GM12878 (cell line): ENCODE data around the gene PIGBOS1. TPM values are rescaled to one million over a fixed set of nuclear protein-coding genes. Genes with fewer than 3 reads are reported as not detected.

Experiments used
- ATF7 ChIP-seq: fragments of 450-650 bp; IDR thresholded peaks from 2 replicates; pipeline ENCODE4 v1.6.1; 2016; ENCODE audit warnings: low read depth, mild to moderate bottlenecking
- IKZF1 ChIP-seq: fragments of 450-650 bp; conservative IDR thresholded peaks from 2 replicates; pipeline ENCODE4 v1.6.1; 2017; ENCODE audit warnings: antibody characterized with exemption, mild to moderate bottlenecking
- LARP7 ChIP-seq: fragments of 450-650 bp; IDR thresholded peaks from 2 replicates; pipeline ENCODE4 v1.6.1; 2017; ENCODE audit warnings: mild to moderate bottlenecking
- SIX5 ChIP-seq: IDR thresholded peaks from 2 replicates; pipeline ENCODE4 v1.6.1; 2011; ENCODE audit warnings: mild to moderate bottlenecking, low read depth, low read length, moderate library complexity; ENCODE audit not compliant: severe bottlenecking
- SMAD5 ChIP-seq: IDR thresholded peaks from 2 replicates; pipeline ENCODE4 v1.6.1; 2016; ENCODE audit warnings: antibody characterized with exemption, low read depth
- SREBF2 ChIP-seq: IDR thresholded peaks from 2 replicates; pipeline ENCODE4 v1.6.1; 2012; ENCODE audit warnings: mild to moderate bottlenecking, low read length
- STAT3 ChIP-seq: IDR thresholded peaks from 2 replicates; pipeline ENCODE4 v1.6.1; 2011; ENCODE audit warnings: low read depth, low read length, improper control_type of control experiment
- SUZ12 ChIP-seq: fragments of 200-600 bp; sonication (generic); IDR thresholded peaks from one replicate; pipeline ENCODE4 v1.6.1; 2018; ENCODE audit warnings: antibody characterized with exemption, mild to moderate bottlenecking; ENCODE audit not compliant: unreplicated experiment
- TCF3 ChIP-seq: IDR thresholded peaks from 2 replicates; pipeline ENCODE4 v1.6.1; 2012; ENCODE audit warnings: low read depth, mild to moderate bottlenecking, low read length, borderline replicate concordance; ENCODE audit not compliant: insufficient read depth
- TCF7 ChIP-seq: IDR thresholded peaks from 2 replicates; pipeline ENCODE4 v1.6.1; 2014; ENCODE audit warnings: antibody characterized with exemption, borderline replicate concordance
- ZBED1 ChIP-seq: IDR thresholded peaks from 2 replicates; pipeline ENCODE4 v1.6.1; 2016; ENCODE audit warnings: borderline replicate concordance
- ZNF384 ChIP-seq: IDR thresholded peaks from 2 replicates; pipeline ENCODE4 v1.6.1; 2012; ENCODE audit warnings: low read depth, mild to moderate bottlenecking, low read length, improper control_type of control experiment, borderline replicate concordance
- ZZZ3 ChIP-seq: IDR thresholded peaks from 2 replicates; pipeline ENCODE4 v1.6.1; 2011; ENCODE audit warnings: low read depth; ENCODE audit not compliant: control insufficient read depth, insufficient read length
- polyA plus RNA-seq, 11 experiments: library from polyadenylated mRNA; depleted of rRNA in 4 of 11; unstranded in 6 of 11; stranded (reverse) in 5 of 11; fragments of >200 nt; fragmentation: Nextera tagmentation in 4 of 11; fragmentation: Illumina TruSeq in 1 of 11; extraction: Ambion mirVana in 4 of 11; extraction: Trizol in 1 of 11; gene quantifications; 1 replicate in 1 of 11; 2 replicates in 10 of 11; pipeline versions ENCODE4 v1.2.1 to v1.2.3, GENCODE V29; 2011 to 2016; ENCODE audit warnings: inconsistent platforms in 2 of 11, missing spikeins in 2 of 11, low read depth in 1 of 11
- total RNA-seq, 4 experiments: library from RNA; depleted of rRNA in 3 of 4; stranded (reverse); fragments of >200 nt in 3 of 4; fragmentation: Illumina TruSeq in 1 of 4; extraction: Trizol in 1 of 4; gene quantifications; 2 replicates each; pipeline versions ENCODE4 v1.2.1 to v1.2.3, GENCODE V29; 2013 to 2021
- TF ChIP-seq, protein P1 (sequence below): IDR thresholded peaks from 2 replicates; pipeline ENCODE4 v1.6.1; 2011; ENCODE audit warnings: mild to moderate bottlenecking, low read depth, low read length, moderate library complexity; ENCODE audit not compliant: insufficient replicate concordance
- TF ChIP-seq, protein P2 (sequence below): fragments of 450-650 bp; IDR thresholded peaks from 2 replicates; pipeline ENCODE4 v1.6.1; 2017; ENCODE audit warnings: antibody characterized with exemption, mild to moderate bottlenecking, moderate library complexity
- TF ChIP-seq, protein P3 (sequence below): IDR thresholded peaks from 2 replicates; pipeline ENCODE4 v1.6.1; 2011; ENCODE audit warnings: borderline replicate concordance, low read depth, mild to moderate bottlenecking, moderate library complexity, low read length; ENCODE audit not compliant: insufficient read depth, poor library complexity, severe bottlenecking
- TF ChIP-seq, protein P4 (sequence below): fragments of 450-650 bp; IDR thresholded peaks from 2 replicates; pipeline ENCODE4 v1.6.1; 2016; ENCODE audit warnings: mild to moderate bottlenecking, moderate library complexity, borderline replicate concordance

The PIGBOS1 gene
- total and polyA plus RNA-seq, 10 of the 15 experiments (the other 5 are each of a cell fraction or from before 2014, with no cell fraction given) = 7.1 to 24.7 (median 10.2) TPM

DNA sequence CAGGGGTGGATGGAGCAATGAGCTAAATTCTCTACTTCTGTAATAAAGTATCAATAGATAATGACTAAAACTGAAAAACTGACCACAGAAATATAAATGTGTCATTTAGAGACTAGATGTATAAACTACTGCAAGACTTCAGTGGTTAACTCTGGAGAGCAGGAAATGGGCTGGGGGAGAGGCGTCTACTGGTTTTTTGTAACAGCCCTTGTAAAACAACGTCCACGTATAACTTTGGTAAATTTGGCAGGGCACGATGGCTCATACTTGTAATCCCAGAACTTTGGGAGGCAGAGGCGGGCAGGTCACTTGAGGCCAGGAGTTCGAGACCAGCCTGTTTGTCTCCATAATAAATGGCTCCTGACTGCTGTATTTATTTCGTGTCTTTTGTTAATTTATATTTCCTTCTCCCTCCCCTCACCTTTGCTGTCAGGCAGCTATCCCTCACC, 41.8 kb downstream of the PIGBOS1 start (continued):
- TF ChIP-seq SIX5 (no peak), IKZF1 (peak; percentile 91), STAT3 (no peak), LARP7 (no peak), ZZZ3 (no peak), ZBED1 (peak; percentile 76; the same call in 1 of the 2 replicates), SREBF2 (no peak), TCF7 (0 out of 2 replicates have a peak, but pooled peaks have one; percentile 24), ATF7 (peak; percentile 89), ZNF384 (peak; percentile 17; the same call in 1 of the 2 replicates), SUZ12 (no peak), SMAD5 (0 out of 2 replicates have a peak, but pooled peaks have one; percentile 39), TCF3 (no peak)
- TF ChIP-seq, protein P1, sequence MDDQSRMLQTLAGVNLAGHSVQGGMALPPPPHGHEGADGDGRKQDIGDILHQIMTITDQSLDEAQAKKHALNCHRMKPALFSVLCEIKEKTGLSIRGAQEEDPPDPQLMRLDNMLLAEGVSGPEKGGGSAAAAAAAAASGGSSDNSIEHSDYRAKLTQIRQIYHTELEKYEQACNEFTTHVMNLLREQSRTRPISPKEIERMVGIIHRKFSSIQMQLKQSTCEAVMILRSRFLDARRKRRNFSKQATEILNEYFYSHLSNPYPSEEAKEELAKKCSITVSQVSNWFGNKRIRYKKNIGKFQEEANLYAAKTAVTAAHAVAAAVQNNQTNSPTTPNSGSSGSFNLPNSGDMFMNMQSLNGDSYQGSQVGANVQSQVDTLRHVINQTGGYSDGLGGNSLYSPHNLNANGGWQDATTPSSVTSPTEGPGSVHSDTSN = no peak
- TF ChIP-seq, protein P2, sequence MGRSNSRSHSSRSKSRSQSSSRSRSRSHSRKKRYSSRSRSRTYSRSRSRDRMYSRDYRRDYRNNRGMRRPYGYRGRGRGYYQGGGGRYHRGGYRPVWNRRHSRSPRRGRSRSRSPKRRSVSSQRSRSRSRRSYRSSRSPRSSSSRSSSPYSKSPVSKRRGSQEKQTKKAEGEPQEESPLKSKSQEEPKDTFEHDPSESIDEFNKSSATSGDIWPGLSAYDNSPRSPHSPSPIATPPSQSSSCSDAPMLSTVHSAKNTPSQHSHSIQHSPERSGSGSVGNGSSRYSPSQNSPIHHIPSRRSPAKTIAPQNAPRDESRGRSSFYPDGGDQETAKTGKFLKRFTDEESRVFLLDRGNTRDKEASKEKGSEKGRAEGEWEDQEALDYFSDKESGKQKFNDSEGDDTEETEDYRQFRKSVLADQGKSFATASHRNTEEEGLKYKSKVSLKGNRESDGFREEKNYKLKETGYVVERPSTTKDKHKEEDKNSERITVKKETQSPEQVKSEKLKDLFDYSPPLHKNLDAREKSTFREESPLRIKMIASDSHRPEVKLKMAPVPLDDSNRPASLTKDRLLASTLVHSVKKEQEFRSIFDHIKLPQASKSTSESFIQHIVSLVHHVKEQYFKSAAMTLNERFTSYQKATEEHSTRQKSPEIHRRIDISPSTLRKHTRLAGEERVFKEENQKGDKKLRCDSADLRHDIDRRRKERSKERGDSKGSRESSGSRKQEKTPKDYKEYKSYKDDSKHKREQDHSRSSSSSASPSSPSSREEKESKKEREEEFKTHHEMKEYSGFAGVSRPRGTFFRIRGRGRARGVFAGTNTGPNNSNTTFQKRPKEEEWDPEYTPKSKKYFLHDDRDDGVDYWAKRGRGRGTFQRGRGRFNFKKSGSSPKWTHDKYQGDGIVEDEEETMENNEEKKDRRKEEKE = no peak
- TF ChIP-seq, protein P3, sequence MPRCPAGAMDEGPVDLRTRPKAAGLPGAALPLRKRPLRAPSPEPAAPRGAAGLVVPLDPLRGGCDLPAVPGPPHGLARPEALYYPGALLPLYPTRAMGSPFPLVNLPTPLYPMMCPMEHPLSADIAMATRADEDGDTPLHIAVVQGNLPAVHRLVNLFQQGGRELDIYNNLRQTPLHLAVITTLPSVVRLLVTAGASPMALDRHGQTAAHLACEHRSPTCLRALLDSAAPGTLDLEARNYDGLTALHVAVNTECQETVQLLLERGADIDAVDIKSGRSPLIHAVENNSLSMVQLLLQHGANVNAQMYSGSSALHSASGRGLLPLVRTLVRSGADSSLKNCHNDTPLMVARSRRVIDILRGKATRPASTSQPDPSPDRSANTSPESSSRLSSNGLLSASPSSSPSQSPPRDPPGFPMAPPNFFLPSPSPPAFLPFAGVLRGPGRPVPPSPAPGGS = peak; percentile 93
- TF ChIP-seq, protein P4, sequence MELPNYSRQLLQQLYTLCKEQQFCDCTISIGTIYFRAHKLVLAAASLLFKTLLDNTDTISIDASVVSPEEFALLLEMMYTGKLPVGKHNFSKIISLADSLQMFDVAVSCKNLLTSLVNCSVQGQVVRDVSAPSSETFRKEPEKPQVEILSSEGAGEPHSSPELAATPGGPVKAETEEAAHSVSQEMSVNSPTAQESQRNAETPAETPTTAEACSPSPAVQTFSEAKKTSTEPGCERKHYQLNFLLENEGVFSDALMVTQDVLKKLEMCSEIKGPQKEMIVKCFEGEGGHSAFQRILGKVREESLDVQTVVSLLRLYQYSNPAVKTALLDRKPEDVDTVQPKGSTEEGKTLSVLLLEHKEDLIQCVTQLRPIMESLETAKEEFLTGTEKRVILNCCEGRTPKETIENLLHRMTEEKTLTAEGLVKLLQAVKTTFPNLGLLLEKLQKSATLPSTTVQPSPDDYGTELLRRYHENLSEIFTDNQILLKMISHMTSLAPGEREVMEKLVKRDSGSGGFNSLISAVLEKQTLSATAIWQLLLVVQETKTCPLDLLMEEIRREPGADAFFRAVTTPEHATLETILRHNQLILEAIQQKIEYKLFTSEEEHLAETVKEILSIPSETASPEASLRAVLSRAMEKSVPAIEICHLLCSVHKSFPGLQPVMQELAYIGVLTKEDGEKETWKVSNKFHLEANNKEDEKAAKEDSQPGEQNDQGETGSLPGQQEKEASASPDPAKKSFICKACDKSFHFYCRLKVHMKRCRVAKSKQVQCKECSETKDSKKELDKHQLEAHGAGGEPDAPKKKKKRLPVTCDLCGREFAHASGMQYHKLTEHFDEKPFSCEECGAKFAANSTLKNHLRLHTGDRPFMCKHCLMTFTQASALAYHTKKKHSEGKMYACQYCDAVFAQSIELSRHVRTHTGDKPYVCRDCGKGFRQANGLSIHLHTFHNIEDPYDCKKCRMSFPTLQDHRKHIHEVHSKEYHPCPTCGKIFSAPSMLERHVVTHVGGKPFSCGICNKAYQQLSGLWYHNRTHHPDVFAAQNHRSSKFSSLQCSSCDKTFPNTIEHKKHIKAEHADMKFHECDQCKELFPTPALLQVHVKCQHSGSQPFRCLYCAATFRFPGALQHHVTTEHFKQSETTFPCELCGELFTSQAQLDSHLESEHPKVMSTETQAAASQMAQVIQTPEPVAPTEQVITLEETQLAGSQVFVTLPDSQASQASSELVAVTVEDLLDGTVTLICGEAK = no peak
